DLD1 (cell line): ENCODE data around the gene SNX30.

Source experiments
- in situ Hi-C: cut with HindIII; loops from 2 replicates; pipeline ENCODE4 v1.10.0; 2017; ENCODE audit warnings: low sequenced_read_pairs

SNX30 gene

DNA sequence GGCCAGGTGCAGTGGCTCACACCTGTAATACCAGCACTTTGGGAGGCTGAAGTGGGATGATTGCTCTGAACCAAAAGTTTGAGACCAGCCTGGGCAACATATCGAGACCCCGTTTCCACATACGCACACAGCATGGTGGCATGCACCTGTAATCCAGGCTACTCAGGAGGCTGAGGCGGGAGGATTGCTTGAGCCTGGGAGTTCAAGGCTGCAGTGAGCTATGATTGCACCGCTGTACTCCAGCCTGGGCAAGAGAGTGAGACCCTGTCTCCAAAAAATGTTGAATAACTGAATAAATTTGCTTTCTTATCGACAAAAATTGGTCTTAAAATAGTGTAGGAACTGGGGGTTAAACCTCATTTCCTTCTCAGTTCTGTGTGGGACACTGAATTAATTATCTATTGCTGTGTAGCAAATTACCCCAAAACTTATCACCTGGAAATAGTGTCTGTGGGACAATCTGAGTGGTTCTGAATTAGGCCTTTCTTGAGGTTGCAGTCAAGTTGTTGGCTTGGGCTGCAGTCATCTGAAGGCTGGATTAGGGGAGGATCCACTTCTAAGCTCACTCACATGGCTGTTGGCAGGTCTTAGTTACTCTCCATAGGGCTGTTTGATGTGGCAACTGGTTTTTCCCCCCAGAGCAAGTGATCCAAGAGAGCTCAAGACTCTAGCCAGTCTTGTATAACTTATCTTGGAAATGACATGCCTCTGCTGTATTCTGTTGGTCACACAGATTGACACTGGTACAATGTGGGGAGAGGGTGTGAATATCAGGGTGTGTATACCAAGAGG is 2.0 kb downstream of the SNX30 start:
- in situ Hi-C loops = no loop called here

DNA sequence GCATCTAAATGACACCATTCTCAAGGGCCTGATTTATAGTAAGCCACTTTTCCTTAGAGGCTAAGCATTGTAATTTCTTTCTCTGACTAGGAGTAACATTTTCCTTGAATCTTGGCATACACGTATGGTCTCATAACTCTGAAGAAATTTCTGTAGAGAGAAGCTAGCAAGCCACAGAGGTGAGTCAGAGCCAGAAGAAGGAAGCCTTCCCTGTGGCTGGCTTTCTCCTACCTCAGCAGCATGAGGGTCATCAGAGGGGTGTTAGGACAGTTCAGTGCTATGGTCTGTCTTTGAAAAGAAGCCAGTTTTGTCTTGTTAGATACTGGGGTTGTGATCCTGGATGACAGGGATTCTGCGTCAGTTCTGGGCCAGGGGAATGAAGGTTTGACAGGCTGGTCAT is 3.2 kb downstream of the SNX30 start:
- in situ Hi-C loops = no loop called here

DNA sequence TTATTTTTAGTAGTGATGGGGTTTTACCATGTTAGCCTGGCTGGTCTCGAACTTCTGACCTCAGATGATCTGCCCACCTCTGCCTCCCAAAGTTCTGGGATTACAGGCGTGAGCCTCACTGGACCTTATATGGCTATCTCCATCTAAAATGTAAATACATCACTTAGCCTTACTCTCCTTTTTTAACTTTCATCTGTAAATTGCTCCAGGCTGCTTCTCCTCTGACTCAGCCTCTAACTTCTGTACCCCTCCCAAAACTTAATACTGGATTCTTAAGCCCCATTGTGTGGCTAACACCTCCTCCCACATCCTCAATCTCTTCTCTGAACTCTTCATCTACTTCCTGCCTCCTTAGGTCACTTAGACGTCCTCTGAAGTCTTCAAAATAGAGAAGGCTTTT is 4.0 kb downstream of the SNX30 start:
- in situ Hi-C loops = no loop called here

DNA sequence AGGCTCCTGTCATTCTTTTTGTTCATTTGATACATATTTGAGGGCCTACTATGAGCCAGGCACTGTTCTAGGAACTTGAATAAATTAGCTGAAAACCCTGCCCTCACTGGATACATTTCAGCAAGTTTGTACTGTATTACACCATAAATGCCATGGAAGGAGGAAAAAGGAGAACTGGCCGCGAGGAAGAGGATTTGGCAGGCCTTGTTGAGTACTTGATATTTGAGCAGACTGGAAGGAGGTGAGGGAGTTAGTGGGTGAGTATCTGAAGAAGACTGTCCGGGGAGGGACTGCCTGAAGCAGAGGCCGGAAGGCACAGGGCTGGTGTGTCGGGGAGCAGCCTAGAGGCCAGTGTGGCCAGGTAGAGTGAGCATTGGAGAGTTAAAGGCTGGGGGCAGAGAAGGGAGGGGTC is 4.5 kb downstream of the SNX30 start:
- in situ Hi-C loops = no loop called here

DNA sequence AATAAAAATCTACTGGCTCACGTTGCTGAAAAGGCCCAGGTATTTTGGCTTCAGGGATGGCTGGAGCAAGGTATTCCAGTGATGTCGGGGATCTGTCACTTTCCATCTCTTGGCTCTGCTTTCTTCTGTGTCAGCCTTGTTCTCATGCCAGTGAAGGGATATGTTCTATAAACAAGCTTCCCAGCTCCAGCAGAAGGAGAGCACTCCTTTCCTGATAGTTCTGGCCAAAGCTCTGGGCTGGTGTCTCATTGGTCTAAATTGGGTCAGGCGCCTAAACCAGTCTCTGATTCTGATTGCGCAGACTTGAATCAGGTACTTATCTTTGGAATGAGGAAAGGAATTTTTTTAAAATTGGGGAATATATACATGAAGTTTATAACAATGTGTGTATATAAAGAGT is 5.1 kb downstream of the SNX30 start:
- in situ Hi-C loops = no loop called here

DNA sequence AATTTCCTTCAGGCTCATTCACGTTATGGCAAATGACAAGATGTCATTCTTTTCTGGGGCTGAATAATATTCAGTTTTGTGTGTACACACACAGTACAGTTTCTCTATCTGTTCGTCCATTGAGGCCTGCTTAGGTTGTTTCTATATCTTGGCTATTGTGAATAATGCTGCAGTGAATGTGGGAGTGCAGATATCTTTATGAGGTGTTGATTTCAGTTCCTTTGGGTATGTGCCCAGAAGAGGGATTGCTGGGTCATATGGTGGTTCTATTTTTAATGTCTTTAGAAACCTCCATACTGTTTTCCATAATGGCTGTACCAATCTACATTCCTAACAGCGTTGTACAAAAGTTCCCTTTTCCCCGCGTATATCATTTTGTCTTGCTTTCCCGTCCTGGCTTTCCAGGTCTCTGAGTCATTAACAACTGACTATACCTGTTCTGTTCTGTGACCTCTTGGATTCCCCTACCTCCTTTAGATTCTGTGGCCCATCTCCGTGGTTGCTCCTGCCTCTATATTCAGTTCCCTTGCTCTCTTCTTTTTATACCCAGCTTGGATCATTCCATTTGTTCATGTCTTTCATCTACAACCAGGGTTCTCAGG is 6.8 kb downstream of the SNX30 start:
- in situ Hi-C loops = no loop called here

DNA sequence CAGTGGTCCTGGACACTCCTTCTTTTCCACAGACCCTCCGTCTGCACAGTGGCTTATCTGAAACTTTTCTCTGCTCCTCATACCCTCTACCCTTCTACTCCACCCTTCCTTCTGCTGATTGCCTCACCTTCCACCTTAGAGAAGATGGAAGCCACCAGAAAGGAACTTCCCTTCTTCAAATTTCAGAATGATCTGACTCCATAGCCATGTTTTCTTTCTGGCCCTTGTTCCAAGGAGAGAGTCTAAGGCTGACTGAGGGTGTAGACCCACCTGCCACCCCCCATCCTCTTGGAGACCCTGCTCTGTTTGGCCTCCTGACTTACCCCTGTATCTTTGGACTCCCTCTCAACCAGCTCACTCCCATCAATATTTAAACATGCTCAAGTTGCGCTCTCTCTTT is 7.4 kb downstream of the SNX30 start:
- in situ Hi-C loops = no loop called here

DNA sequence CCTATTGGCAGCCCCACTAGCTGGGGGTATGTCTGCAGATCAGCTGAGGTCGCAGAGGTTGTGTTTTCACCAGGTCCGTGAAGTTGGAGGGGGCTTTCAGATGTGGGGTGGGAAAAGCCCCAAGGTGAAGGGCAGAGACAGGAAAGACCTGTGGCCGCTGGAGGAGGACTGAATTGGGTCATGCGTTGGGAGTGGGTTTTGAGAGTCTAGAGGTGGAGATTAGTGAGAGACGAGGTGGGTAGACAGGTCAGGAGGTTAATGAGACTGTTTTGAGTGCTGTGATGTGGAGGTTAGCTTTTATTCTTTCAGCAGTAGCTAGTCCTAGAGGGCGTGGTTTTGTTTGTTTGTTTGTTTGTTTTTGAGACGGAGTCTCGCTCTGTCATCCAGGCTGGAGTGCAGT is 10.3 kb downstream of the SNX30 start:
- in situ Hi-C loops = no loop called here

DNA sequence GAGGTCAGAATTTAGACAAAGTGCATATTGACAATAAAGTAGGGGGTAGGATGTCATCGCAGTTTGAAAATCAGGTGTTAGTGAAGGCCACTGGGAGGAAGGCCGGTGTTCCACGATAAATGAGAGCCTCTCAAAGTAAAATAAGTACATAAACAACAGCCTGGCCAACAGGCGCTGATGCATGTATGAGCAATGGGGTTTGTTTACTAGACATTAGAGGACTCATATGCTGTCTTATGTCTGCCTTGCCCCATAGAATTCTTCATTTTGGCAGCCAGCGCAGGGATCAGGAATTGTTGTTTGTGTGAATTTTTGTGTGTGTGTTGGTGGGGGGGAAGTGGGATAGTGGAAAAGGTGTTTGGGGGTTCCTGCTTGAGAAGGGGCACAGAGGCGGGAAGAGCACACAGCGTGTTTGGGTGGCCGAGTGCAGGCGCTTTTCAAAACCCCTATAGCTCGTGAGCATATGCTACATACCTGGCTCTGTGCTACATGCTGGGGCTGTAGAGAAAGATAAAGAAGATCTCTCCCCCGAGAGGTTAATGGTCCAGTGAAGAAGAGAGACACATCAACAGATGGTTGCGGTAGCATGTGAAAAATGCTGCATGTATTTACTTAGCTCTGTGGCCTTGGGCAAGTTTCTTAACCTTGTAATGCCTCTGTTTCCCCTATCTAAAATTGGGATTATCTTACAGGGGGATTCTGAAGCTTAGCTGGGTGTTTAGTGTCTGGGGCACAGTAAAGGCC is 11.5 kb downstream of the SNX30 start:
- in situ Hi-C loops = no loop called here

DNA sequence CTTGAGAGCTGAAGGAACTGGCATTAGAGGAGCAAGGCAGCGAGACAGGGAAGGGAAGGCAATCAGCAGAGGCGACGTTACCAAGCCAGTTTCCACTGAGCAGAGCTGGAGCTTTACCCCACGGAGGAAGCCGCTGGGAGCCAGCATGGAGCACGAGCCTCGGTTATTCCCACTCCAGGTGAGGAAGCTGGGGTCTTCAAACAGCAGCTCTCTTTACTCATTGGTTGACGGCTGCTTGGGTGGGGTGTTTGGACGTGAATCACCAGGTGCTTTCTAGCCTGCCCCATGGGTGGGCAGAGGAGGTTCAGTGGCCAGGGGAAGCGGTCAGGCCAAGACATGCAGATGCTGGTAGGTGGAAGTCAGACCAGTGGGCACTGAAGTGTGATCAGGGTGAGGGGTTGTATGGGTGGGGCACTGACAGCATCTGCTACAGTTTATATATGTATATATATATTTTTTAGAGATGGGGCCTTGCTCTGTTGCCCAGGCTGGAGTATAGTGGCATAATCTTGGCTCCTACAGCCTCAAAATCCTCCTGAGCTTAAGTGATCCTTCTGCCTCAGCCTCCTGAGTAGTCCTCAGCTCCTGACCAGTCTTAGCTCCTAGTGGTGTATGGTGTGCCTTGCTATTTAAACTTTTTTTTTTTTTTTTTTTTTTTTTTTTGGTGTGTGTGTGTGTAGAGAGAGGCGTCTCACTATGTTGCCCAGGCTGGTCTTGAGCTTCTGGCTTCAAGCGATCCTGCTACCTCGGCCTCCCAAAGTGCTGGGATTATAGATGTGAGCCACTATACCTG is 12.4 kb downstream of the SNX30 start:
- in situ Hi-C loops = no loop called here

DNA sequence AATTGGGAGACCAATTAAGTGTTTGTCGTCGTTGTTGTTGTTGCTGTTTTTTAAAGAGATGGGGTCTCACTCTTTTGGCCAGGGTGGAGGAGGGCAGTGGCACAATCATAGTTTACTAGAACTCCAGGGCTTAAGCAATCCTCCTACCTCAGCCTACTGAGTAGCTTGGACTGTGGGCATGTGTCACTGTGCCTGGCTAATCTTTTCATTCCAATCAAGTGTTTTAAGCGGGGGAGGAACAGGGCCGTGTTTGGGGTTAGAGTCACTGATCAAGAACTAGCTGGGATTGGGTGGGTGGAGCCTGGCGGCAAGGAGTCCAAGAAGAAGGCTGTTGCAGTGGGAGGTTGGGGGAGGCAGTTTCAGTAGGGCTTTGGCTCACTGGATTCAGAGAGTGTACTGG is 13.8 kb downstream of the SNX30 start:
- in situ Hi-C loops = no loop called here

DNA sequence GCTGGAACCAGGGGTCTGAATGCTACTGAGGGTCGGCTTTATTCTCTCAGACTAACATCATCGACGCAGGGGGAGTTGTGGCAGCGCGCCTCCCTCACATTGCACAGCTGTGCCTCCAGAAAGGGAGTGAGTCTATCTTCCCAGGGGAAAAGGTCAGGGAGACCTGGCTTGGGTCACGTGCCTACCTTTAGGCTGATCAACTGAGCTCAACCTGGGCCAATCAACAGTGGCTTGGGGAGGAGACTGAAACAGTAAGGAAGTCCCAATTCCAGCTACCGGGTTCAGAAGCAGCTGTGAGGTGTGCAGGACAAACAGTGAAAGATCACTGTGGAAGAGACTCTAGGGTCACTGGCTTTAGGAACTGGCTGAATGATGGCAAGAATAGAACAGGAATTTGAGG is 14.3 kb downstream of the SNX30 start:
- in situ Hi-C loops = no loop called here

DNA sequence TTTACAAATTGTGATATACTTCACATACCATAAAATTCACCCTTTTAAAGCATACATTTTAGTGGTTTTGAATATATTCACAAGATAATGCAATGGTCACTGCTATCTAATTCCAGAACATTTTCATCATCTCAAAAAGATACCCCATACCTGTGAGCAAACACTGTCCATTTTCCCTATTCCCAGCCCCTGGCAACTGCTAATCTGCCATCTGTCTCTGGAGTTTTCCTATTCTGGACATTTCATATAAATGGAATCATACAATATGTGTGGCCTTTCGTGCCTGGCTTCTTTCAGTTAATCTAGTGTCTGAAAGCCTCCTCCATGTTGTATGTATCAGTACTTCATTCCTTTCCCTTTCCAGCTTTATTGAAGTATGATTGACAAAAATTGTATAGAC is 14.7 kb downstream of the SNX30 start:
- in situ Hi-C loops = no loop called here

DNA sequence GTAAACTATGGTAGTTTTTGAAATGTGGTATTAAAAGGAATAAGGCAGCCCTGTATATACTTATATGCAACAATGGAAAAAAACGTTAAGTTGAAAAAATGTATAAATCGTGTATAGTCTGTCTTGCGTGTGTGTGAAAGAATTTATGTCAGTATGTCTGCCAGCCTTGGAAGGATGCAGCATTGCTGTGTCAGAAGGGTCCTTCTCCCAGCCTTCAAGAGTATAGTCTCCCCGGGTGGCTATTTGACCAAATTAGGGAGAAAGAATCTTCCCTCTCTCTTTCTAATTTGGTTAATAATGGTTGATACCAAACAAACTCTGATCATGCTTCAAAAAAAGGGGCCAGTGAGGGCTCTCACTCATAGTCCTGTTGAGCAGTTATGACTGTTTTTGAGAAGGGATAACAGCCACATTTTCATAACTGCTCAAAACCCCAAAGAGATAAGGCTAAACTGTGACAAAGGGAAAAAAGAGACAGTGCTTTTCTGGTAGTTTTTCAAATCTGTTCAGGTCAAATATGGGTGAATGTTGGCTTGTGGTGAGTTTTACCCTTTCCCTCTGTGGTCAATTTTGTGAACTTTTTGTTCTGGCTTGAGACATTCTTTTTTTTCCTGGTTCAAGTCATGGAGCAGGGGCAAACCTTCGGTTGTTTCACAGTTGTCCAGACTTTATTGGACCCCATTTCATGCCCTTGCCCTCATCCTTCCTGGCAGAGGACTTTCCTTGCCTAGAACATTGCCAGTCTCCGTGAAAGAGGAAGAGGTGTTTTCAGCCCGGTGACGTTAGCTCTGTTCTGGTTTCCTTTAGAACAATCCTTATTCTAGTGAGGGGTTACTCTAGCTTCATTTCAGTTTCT is 21.0 kb downstream of the SNX30 start:
- in situ Hi-C loops = no loop called here

DNA sequence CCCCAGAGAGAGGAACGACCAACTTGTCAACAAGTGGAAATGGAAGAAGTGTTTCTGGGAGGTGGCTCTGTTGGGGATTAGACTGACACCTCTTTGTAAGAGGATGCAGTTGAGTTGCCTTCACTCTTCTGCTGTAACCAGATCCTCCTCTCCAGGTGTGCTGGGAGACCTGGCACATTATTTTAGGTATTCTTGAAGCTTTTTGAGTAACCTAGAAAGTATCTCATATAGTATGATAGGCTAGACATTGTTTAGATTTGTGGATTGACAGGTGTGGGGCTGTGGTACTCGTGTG is 21.6 kb downstream of the SNX30 start:
- in situ Hi-C loops = no loop called here

DNA sequence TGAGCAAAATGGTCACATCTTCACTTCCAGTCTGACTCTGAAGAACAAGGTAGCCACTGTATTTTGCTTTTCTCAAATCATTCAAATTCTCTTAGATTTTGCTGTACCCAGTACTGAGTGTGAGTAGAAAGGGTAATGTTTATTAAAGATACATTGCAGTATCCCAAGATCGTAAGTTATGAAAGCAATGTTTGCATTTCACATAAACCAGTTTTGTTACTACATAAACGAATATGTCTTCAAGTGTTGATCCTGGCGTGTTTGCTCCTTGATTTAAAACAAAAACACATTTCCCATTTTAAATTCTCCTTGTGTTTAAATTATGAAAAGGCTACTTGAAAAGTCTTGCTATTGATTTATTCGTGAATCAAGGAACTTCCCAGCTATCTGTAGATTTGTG is 22.0 kb downstream of the SNX30 start:
- in situ Hi-C loops = no loop called here

DNA sequence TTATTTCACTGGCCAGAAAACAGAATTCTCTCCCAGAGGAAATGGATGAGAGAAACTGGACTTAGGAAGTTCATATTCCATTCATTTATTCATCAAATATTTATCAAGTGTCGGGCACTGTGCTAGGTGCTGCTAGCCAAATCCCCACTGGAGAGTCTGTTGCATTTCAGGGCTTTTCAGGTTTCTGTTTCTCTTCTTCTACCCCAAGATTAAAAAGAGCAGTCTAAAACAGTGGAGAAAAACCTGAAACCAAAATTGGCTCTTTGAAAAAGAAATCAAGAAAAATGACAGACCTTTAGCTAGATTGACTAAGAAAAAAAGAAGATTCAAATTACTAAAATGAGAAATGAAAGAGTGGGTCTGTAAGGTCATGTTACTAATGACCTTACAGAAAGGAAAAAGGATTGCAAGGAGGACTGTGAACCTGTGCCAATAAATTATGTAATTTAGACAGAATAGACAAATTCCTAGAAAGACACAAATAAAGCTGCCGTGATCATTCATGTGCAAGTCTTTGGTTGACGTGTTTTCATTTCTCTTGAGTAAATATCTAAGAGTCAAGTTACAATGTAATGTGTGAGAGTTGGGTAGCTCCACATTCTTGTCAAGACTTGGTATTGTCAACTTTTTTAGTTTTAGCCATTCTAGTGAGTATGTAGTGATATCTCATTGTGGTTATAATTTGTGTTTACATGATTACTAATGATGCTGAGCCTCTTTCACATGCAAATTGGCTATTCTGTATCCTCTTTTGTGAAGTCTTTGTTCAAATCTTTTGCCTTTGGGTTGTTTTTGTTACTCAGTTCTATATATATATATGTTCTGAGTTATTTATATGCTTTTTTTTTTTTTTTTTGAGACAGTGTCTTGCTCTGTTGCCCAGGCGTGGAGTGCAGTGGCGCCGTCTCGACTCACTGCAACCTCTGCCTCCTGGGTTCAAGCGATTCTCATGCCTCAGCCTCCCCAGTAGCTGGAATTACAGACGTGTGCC is 23.7 kb downstream of the SNX30 start:
- in situ Hi-C loops = no loop called here

DNA sequence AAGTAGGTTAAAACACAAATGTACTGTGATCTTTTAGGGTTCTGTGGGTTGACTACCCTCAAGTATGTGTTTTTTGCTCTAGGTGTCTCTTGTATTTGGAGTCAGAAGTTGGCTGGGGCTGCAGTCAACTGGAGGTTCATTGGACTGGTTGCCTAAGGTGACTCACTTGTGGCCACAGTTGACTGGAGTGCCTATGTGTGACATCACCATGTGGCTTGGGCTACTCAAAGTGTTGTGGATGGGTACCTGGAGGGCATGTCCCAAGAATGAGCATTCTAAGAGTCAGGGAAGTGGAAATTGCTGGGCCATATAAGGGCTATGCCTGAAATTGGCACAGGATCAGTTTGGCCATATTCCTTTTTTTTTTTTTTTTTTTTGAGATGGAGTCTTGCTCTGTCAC is 27.4 kb downstream of the SNX30 start:
- in situ Hi-C loops = no loop called here

DNA sequence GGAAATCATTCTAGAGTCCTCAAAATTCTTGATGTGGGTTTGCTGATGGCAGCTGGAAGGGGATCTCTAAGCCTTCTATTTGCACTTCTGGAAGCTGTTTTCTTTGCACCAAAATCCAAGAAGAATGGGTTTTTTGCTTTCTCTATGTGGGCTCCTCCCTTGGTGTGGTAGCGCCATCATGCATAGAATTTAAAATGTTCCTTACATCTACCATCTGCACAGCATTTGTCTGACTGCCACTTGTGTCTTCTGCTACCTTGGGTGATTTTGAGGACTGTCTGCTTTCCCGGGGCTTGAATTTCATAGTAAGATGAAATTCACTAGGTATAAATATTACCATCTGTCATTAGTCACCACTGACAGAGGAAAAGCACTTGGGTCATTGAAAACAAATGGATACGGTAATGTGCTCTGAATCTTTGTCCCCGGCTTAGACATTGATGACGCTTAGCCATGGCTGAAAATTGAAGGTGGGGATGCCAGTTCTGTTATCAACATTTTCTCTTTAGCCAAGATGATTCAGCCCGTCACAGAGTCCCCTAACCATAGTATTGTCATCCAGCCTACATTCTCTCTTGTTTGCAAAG is 30.0 kb downstream of the SNX30 start:
- in situ Hi-C loops = no loop called here
